GM18519 (cell line): ENCODE results near the gene DACT3.

Source experiments
- ATAC-seq: cut with Tn5 transposase; IDR thresholded peaks from one replicate; pipeline ENCODE4 v1.9.1; 2021; ENCODE audit warnings: mild to moderate bottlenecking, moderate library complexity; ENCODE audit not compliant: unreplicated experiment, low FRiP score

The DACT3 gene

GRCh38 chr19:46600384-46601317 lies 60.3 kb downstream of the DACT3 start:
- peak; percentile 63 for ATAC-seq

GRCh38 chr19:46599716-46600373 lies 61.1 kb downstream of the DACT3 start:
- no peak for ATAC-seq

GRCh38 chr19:46598372-46598917 lies 62.5 kb downstream of the DACT3 start:
- ATAC-seq, result no peak
